ENCODE results near the gene FGFR2. TPM values are rescaled to one million over a fixed set of nuclear protein-coding genes. Genes with fewer than 3 reads are reported as not detected.

FGFR2 gene
- total and polyA plus RNA-seq, 9 of the 15 experiments (the other 6 are each of a cell fraction or from before 2014, with no cell fraction given): 0.20 TPM; not detected in 8

DNA sequence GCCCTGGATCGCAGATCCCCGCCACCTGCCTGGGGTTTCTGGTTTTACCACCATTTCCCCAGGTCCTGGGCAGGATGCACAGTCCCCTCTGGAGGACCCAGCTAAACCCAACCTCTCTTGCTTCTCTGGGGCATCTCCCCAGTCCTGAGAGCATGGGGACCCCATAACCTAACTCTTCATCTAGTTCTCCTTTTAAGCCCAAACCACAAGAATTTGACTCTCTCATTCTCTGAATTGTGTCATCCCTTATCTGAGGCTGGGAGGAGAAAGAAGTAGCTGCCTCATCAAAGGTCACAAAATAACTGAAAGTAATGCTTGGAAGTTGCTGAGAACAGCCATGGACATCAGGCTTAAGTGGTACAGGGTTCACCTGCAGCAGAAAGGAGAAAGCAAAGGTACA, 159.9 kb downstream of the FGFR2 start:
- H3K9me1 ChIP-seq (ENCODE audit: control insufficient read depth, insufficient read depth, low read length): no peaks in the 10 kb centered on the region
- no peak for ATAC-seq
- 8% methylated on average over 2 of the region's 2 CpGs for WGBS (ENCODE audit: insufficient coverage, low coverage, missing lambda C conversion rate)
- no peaks in the 10 kb centered on the region for H3K27me3 ChIP-seq (ENCODE audit: control insufficient read depth in 2 of 2, insufficient read depth in 2 of 2, low read length in 2 of 2)
- no peak for TF ChIP-seq NBN (IDR thresholded peaks at IDR 0.05; ENCODE audit: low read depth)
- no peak for TF ChIP-seq HLTF (IDR thresholded peaks at IDR 0.05)
- TF ChIP-seq, protein P1, sequence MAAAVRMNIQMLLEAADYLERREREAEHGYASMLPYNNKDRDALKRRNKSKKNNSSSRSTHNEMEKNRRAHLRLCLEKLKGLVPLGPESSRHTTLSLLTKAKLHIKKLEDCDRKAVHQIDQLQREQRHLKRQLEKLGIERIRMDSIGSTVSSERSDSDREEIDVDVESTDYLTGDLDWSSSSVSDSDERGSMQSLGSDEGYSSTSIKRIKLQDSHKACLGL (CRISPR knock-in tag; IDR thresholded peaks at IDR 0.05; ENCODE audit: borderline replicate concordance, poor library complexity, severe bottlenecking): no peak
- TF ChIP-seq NCOA1 (IDR thresholded peaks at IDR 0.05; ENCODE audit: low read depth): no peak
- no peak for TF ChIP-seq ZNF3 (CRISPR knock-in tag; IDR thresholded peaks at IDR 0.05)
- no peak for TF ChIP-seq RB1 (IDR thresholded peaks at IDR 0.05; ENCODE audit: low read depth)
- no peak for TF ChIP-seq IFI16 (CRISPR knock-in tag; IDR thresholded peaks at IDR 0.05)
- TF ChIP-seq ZNF146 (CRISPR knock-in tag; IDR thresholded peaks at IDR 0.05; ENCODE audit: unreplicated experiment): no peak
- TF ChIP-seq MAFF (IDR thresholded peaks at IDR 0.05; ENCODE audit: low read length): no peak
- TF ChIP-seq KDM4B (IDR thresholded peaks at IDR 0.05; ENCODE audit: borderline replicate concordance in 2 of 2, low read depth in 1 of 2): no peak
- no peak for TF ChIP-seq CBX3 (IDR thresholded peaks at IDR 0.05; ENCODE audit: borderline replicate concordance in 1 of 2, low read length in 2 of 2)
- TF ChIP-seq STAT5A (IDR thresholded peaks at IDR 0.05; ENCODE audit: borderline replicate concordance, low read length): no peak
- TF ChIP-seq CBX8 (IDR thresholded peaks at IDR 0.05; ENCODE audit: borderline replicate concordance, extremely low read depth, low read depth, low read length, poor library complexity, severe bottlenecking): no peak
- H2AFZ ChIP-seq (ENCODE audit: low read depth, low read length): no peak overlapping the region
- H4K20me1 ChIP-seq (replicated peaks; ENCODE audit: control insufficient read depth, insufficient read depth, low read length): no peaks in the 10 kb centered on the region
- H3K4me2 ChIP-seq (ENCODE audit: insufficient read depth, low read length): no peak overlapping the region
- no TSS peak for BruUV-seq (replicated peaks)
- POLR2A ChIA-PET: no interaction called here
- CTCF ChIA-PET (ENCODE audit: low intra/inter-chr PET ratio): no interaction called here
- H3K79me2 ChIP-seq (ENCODE audit: control insufficient read depth, insufficient read depth, low read length): no peaks in the 10 kb centered on the region
- no peak for FAIRE-seq
- no peaks in the 10 kb centered on the region for H3K4me1 ChIP-seq (replicated peaks in 1 of 2; ENCODE audit: control insufficient read depth in 2 of 2, insufficient read depth in 2 of 2, low read length in 2 of 2)
- no peak overlapping the region for H3K9ac ChIP-seq (ENCODE audit: insufficient read depth in 1 of 2, low read depth in 2 of 2, low read length in 2 of 2)
- no peak overlapping the region for H3K4me3 ChIP-seq
- H3K9me3 ChIP-seq (replicated peaks; ENCODE audit: control insufficient read depth, insufficient read depth, low read depth, low read length): no peaks in the 10 kb centered on the region
- H3K36me3 ChIP-seq (ENCODE audit: control insufficient read depth, insufficient read depth, low read length): no peaks in the 10 kb centered on the region
- in situ Hi-C loops (cut with MboI) (no loop called here), intact Hi-C loops (cut with micrococcal nuclease) (no loop called here)
- no peak for DNase-seq (ENCODE audit: extremely low read depth in 1 of 4, low spot score in 3 of 4)
- no peak overlapping the region for H3K27ac ChIP-seq (ENCODE audit: extremely low read depth, low read depth, low read length)
